K562 (cell line): ENCODE measurements around the gene DDAH2. TPM values are rescaled to one million over a fixed set of nuclear protein-coding genes. Genes with fewer than 3 reads are reported as not detected.

Experiments used
- CBX2 ChIP-seq: fragments of 200-600 bp; sonication (generic); IDR thresholded peaks from one replicate; pipeline ENCODE4 v1.6.1; 2012; ENCODE audit warnings: mild to moderate bottlenecking, low read length, inconsistent platforms; ENCODE audit not compliant: insufficient read depth, poor library complexity, severe bottlenecking
- HINFP ChIP-seq: fragments of 450-650 bp; conservative IDR thresholded peaks from 2 replicates; pipeline ENCODE4 v1.6.1; 2016; ENCODE audit warnings: missing genetic modification characterization, low read depth, mild to moderate bottlenecking, control low read depth, missing compliant biosample characterization
- MIER1 ChIP-seq: fragments of 450-650 bp; IDR thresholded peaks from 2 replicates; pipeline ENCODE4 v1.6.1; 2016; ENCODE audit warnings: antibody characterized with exemption, mild to moderate bottlenecking, low read depth
- NFRKB ChIP-seq: fragments of 450-650 bp; IDR thresholded peaks from 2 replicates; pipeline ENCODE4 v1.6.1; 2016; ENCODE audit warnings: low read depth
- PYGO2 ChIP-seq: fragments of 450-650 bp; IDR thresholded peaks from 2 replicates; pipeline ENCODE4 v1.6.1; 2016; ENCODE audit warnings: mild to moderate bottlenecking, missing genetic modification characterization, moderate library complexity, missing compliant biosample characterization
- RAD51 ChIP-seq: fragments of 450-650 bp; IDR thresholded peaks from 2 replicates; pipeline ENCODE4 v1.7.1; 2016; ENCODE audit warnings: low read depth, mild to moderate bottlenecking, borderline replicate concordance
- STAT6 ChIP-seq: sonication (generic); formaldehyde crosslinking; IDR thresholded peaks from 2 replicates; pipeline ENCODE4 v1.8.1; 2023; ENCODE audit warnings: mild to moderate bottlenecking, missing genetic modification reagents
- ZC3H4 ChIP-seq: sonication (generic); formaldehyde crosslinking; IDR thresholded peaks from 2 replicates; pipeline ENCODE4 v1.9.0; 2021; ENCODE audit warnings: missing genetic modification reagents, borderline replicate concordance
- ZNF561 ChIP-seq: fragments of 450-650 bp; formaldehyde crosslinking; conservative IDR thresholded peaks from 2 replicates; pipeline ENCODE4 v1.4.0; 2020; ENCODE audit warnings: mild to moderate bottlenecking, moderate library complexity
- ZZZ3 ChIP-seq: fragments of 450-650 bp; IDR thresholded peaks from 2 replicates; pipeline ENCODE4 v1.6.1; 2016; ENCODE audit warnings: antibody characterized with exemption, mild to moderate bottlenecking, moderate library complexity
- polyA plus RNA-seq, 8 experiments: library from polyadenylated mRNA; depleted of rRNA in 4 of 8; stranded (reverse) in 5 of 8; unstranded in 3 of 8; fragments of >200 nt; fragmentation: Nextera tagmentation in 2 of 8; fragmentation: Illumina TruSeq in 1 of 8; extraction: Ambion mirVana in 2 of 8; extraction: Trizol in 1 of 8; gene quantifications; 2 replicates each; pipeline versions ENCODE4 v1.2.1 to v1.2.3, GENCODE V29; 2011 to 2014; ENCODE audit warnings: inconsistent platforms in 1 of 8, missing spikeins in 1 of 8
- total RNA-seq, 7 experiments: library from RNA; depleted of rRNA in 6 of 7; stranded (reverse); fragments of >200 nt in 6 of 7; fragmentation: Illumina TruSeq in 2 of 7; extraction: Trizol in 2 of 7; gene quantifications; 2 replicates each; pipeline versions ENCODE4 v1.2.1 to v1.2.3, GENCODE V29; 2011 to 2021; ENCODE audit warnings: low replicate concordance in 1 of 7
- TF ChIP-seq, protein P1 (sequence below), 2 experiments: fragments of 450-650 bp; formaldehyde crosslinking in 1 of 2; IDR thresholded peaks; 2 replicates each; pipeline versions ENCODE4 v1.4.0 to v1.6.1; 2014 to 2020; ENCODE audit warnings: mild to moderate bottlenecking in 2 of 2, borderline replicate concordance in 1 of 2, low read depth in 1 of 2

The DDAH2 gene
- total and polyA plus RNA-seq, 9 of the 15 experiments (the other 6 are each of a cell fraction or from before 2014, with no cell fraction given), result 1.8 to 45.4 (median 21.4) TPM

DNA sequence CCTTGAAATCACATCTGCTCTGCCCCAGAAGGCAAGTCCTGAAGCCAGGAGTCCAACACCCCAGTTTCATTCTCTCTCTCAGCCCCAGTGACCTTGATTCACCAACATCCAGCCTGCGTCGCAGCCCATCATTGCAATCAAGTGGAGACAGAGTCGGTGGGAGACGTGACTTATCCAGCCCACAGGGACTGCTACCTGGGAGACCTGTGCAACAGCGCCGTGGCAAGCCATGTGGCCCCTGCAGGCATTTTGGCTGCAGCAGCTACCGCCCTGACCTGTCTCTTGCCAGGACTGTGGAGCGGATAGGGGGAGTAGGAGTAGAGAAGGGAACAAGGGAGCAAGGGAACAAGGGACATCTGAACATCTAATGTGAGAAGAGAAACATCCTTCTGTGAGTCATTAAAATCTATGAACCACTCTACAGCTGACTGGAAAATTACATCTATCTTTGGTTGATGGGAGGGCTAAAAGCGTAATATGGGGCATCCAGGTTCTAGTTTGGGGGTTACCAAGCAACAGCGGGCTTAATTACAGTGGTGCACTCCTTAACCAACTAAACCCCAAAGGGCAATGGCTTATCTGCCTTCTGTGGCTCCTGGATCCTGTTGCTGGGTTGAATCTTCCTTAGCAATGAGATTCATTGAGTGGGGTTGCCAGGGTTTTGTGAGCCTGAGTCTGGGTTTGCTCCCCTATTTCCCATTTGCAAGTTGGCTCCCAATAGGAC lies 11.4 kb downstream of the DDAH2 start (continued):
- TF ChIP-seq ZZZ3 (no peak), ZC3H4 (CRISPR knock-in tag) (no peak), STAT6 (CRISPR knock-in tag) (peak; percentile 66; the same call in 1 of the 2 replicates), HINFP (tag) (no peak), ZNF561 (no peak), CBX2 (no peak), PYGO2 (tag) (no peak), NFRKB (no peak), RAD51 (no peak), MIER1 (no peak)
- TF ChIP-seq, protein P1, sequence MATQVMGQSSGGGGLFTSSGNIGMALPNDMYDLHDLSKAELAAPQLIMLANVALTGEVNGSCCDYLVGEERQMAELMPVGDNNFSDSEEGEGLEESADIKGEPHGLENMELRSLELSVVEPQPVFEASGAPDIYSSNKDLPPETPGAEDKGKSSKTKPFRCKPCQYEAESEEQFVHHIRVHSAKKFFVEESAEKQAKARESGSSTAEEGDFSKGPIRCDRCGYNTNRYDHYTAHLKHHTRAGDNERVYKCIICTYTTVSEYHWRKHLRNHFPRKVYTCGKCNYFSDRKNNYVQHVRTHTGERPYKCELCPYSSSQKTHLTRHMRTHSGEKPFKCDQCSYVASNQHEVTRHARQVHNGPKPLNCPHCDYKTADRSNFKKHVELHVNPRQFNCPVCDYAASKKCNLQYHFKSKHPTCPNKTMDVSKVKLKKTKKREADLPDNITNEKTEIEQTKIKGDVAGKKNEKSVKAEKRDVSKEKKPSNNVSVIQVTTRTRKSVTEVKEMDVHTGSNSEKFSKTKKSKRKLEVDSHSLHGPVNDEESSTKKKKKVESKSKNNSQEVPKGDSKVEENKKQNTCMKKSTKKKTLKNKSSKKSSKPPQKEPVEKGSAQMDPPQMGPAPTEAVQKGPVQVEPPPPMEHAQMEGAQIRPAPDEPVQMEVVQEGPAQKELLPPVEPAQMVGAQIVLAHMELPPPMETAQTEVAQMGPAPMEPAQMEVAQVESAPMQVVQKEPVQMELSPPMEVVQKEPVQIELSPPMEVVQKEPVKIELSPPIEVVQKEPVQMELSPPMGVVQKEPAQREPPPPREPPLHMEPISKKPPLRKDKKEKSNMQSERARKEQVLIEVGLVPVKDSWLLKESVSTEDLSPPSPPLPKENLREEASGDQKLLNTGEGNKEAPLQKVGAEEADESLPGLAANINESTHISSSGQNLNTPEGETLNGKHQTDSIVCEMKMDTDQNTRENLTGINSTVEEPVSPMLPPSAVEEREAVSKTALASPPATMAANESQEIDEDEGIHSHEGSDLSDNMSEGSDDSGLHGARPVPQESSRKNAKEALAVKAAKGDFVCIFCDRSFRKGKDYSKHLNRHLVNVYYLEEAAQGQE (IDR thresholded peaks at IDR 0.05; ENCODE audit: borderline replicate concordance), result peak; percentile 31; the same call in 1 of the 2 replicates
- TF ChIP-seq, protein P1 (CRISPR knock-in tag; IDR thresholded peaks at IDR 0.05; ENCODE audit: low read depth), result no peak
